Tibial nerve (tissue), 4 donors: ENCODE results near the gene RNU7-1.

Source experiments
- EP300 ChIP-seq, 2 donors: sonication (generic); formaldehyde crosslinking; IDR thresholded peaks; one replicate each; pipeline ENCODE4 v1.6.1; 2017; ENCODE audit warnings: antibody characterized with exemption in 2 of 2, mild to moderate bottlenecking in 1 of 2
- POLR2A ChIP-seq, 2 donors: fragments of 450-650 bp; IDR thresholded peaks; one replicate each; pipeline ENCODE4 v1.6.1; 2017; ENCODE audit warnings: antibody characterized with exemption in 2 of 2, mild to moderate bottlenecking in 2 of 2, moderate library complexity in 2 of 2
- TF ChIP-seq, protein P1 (sequence below), 5 experiments: fragments of 200-600 bp in 3 of 5; fragments of 450-650 bp in 2 of 5; sonication (generic) in 3 of 5; IDR thresholded peaks; one replicate each; pipeline ENCODE4 v1.5.1; 2016 to 2019; ENCODE audit warnings: antibody characterized with exemption in 5 of 5, mild to moderate bottlenecking in 3 of 5, moderate library complexity in 2 of 5

DNA sequence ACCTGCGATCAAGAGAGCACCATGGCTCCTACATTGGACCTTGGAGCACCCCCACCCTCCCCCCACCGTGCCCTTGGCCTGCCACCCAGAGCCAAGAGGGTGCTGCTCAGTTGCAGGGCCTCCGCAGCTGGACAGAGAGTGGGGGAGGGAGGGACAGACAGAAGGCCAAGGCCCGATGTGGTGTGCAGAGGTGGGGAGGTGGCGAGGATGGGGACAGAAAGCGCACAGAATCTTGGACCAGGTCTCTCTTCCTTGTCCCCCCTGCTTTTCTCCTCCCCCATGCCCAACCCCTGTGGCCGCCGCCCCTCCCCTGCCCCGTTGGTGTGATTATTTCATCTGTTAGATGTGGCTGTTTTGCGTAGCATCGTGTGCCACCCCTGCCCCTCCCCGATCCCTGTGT lies 1.8 kb upstream of the RNU7-1 start:
- TF ChIP-seq, protein P1, sequence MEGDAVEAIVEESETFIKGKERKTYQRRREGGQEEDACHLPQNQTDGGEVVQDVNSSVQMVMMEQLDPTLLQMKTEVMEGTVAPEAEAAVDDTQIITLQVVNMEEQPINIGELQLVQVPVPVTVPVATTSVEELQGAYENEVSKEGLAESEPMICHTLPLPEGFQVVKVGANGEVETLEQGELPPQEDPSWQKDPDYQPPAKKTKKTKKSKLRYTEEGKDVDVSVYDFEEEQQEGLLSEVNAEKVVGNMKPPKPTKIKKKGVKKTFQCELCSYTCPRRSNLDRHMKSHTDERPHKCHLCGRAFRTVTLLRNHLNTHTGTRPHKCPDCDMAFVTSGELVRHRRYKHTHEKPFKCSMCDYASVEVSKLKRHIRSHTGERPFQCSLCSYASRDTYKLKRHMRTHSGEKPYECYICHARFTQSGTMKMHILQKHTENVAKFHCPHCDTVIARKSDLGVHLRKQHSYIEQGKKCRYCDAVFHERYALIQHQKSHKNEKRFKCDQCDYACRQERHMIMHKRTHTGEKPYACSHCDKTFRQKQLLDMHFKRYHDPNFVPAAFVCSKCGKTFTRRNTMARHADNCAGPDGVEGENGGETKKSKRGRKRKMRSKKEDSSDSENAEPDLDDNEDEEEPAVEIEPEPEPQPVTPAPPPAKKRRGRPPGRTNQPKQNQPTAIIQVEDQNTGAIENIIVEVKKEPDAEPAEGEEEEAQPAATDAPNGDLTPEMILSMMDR (IDR thresholded peaks at IDR 0.05) = no peak
- no peak for TF ChIP-seq EP300 (IDR thresholded peaks at IDR 0.05)
- no peak for TF ChIP-seq POLR2A (IDR thresholded peaks at IDR 0.05)
